Peyer's patch (tissue), 4 donors: ENCODE data around the gene KDM2B. TPM values are rescaled to one million over a fixed set of nuclear protein-coding genes. Genes with fewer than 3 reads are reported as not detected.
A peak's percentile ranks its signal among the peaks of the same experiment; 100 is the strongest.

Experiments
- DNase-seq, 3 donors: peaks; one replicate each; pipeline ENCODE4 v3.0.0-alpha.2; 2017 to 2019
- H3K27ac ChIP-seq, 4 donors: fragments of 200-600 bp; sonication (generic); one replicate each; pipeline ENCODE4 v1.5.1; 2016 to 2019
- H3K27me3 ChIP-seq, 2 donors: fragments of 200-600 bp; sonication (generic); one replicate each; pipeline ENCODE4 v1.5.1; 2019
- H3K36me3 ChIP-seq, 3 donors: fragments of 200-600 bp; sonication (generic); one replicate each; pipeline ENCODE4 v1.5.1; 2016 to 2019
- H3K4me1 ChIP-seq, 4 donors: fragments of 200-600 bp; sonication (generic); one replicate each; pipeline ENCODE4 v1.5.1; 2016 to 2019
- H3K4me3 ChIP-seq, 4 donors: fragments of 200-600 bp; sonication (generic); 1 replicate in 3 of 4; 2 replicates in 1 of 4; pipeline ENCODE4 v1.5.1; 2016 to 2019; ENCODE audit warnings: mild to moderate bottlenecking in 1 of 4
- H3K9me3 ChIP-seq, 4 donors: fragments of 200-600 bp; sonication (generic); one replicate each; pipeline ENCODE4 v1.5.1; 2016 to 2019; ENCODE audit warnings: mild to moderate bottlenecking in 1 of 4
- CTCF ChIP-seq, 6 experiments: fragments of 450-650 bp in 4 of 6; fragments of 200-600 bp in 2 of 6; sonication (generic) in 1 of 6; IDR thresholded peaks; one replicate each; pipeline ENCODE4 v1.5.1; 2017 to 2019; ENCODE audit warnings: antibody characterized with exemption in 6 of 6, mild to moderate bottlenecking in 3 of 6, moderate library complexity in 1 of 6
- POLR2A ChIP-seq, 2 donors: fragments of 450-650 bp; IDR thresholded peaks; one replicate each; pipeline ENCODE4 v1.5.1; 2017; ENCODE audit warnings: antibody characterized with exemption in 2 of 2, mild to moderate bottlenecking in 2 of 2, moderate library complexity in 2 of 2
- total RNA-seq, 4 donors: library from RNA; depleted of rRNA; stranded (reverse); fragments of >200 nt; gene quantifications; one replicate each; pipeline ENCODE4 v1.1.0, GENCODE V29; 2016

KDM2B gene
- total RNA-seq, 4 donors from 2014 or later, result 10.0 to 115 (median 33.7) TPM

GRCh38 chr12:121516437-121517011 is 64.3 kb downstream of the KDM2B start:
- H3K27me3 ChIP-seq, result no peaks in the 10 kb centered on the region
- no peak overlapping the region for H3K27ac ChIP-seq
- no peak for DNase-seq
- no peaks in the 10 kb centered on the region for H3K36me3 ChIP-seq
- TF ChIP-seq CTCF (IDR thresholded peaks at IDR 0.05), result no peak
- no peak for TF ChIP-seq POLR2A (IDR thresholded peaks at IDR 0.05)
- no peaks in the 10 kb centered on the region for H3K4me1 ChIP-seq
- H3K9me3 ChIP-seq, result no peaks in the 10 kb centered on the region
- no peak overlapping the region for H3K4me3 ChIP-seq

- Histone ChIP-seq H3K4me1 (no peaks in the 10 kb centered on the region), H3K27ac (no peak overlapping the region), H3K4me3 (no peak overlapping the region), H3K9me3 (no peaks in the 10 kb centered on the region), H3K27me3 (no peaks in the 10 kb centered on the region), H3K36me3 (no peaks in the 10 kb centered on the region)
- DNase-seq, result no peak
- TF ChIP-seq POLR2A (IDR thresholded peaks at IDR 0.05) (no peak), CTCF (IDR thresholded peaks at IDR 0.05) (no peak)
Observed at GRCh38 chr12:121515615-121516014, 65.2 kb downstream of the KDM2B start.

- TF ChIP-seq CTCF (IDR thresholded peaks at IDR 0.05), result no peak
- no peak for TF ChIP-seq POLR2A (IDR thresholded peaks at IDR 0.05)
- peak in 1 of 3 donors; percentile 51 for DNase-seq
- H3K4me3 ChIP-seq, result no peak overlapping the region
- H3K9me3 ChIP-seq, result no peaks in the 10 kb centered on the region
- H3K4me1 ChIP-seq, result no peaks in the 10 kb centered on the region
- H3K27ac ChIP-seq, result peak overlapping the region in 2 of 4 donors; percentile 60 to 76
- H3K27me3 ChIP-seq, result no peaks in the 10 kb centered on the region
- peaks cover 0 to 5% (median 0%) of the 10 kb centered on the region in 3 donors for H3K36me3 ChIP-seq
Observed at GRCh38 chr12:121514184-121514742, 66.6 kb downstream of the KDM2B start.

- peak in 2 of 3 donors; percentile 75 to 79 for DNase-seq
- Histone ChIP-seq H3K4me1 (no peaks in the 10 kb centered on the region), H3K4me3 (no peak overlapping the region), H3K27ac (peak overlapping the region in 2 of 4 donors; percentile 60 to 76), H3K9me3 (no peaks in the 10 kb centered on the region), H3K36me3 (peaks cover 0 to 8% (median 0%) of the 10 kb centered on the region in 3 donors), H3K27me3 (no peaks in the 10 kb centered on the region)
- no peak for TF ChIP-seq POLR2A (IDR thresholded peaks at IDR 0.05)
Observed at GRCh38 chr12:121513464-121514183, 67.2 kb downstream of the KDM2B start.

GRCh38 chr12:121512561-121512960 is 68.3 kb downstream of the KDM2B start:
- Histone ChIP-seq H3K36me3 (peaks cover 0 to 12% (median 0%) of the 10 kb centered on the region in 3 donors), H3K4me1 (no peaks in the 10 kb centered on the region), H3K27ac (no peak overlapping the region), H3K27me3 (no peaks in the 10 kb centered on the region), H3K4me3 (no peak overlapping the region), H3K9me3 (no peaks in the 10 kb centered on the region)
- no peak for TF ChIP-seq CTCF (IDR thresholded peaks at IDR 0.05)
- no peak for TF ChIP-seq POLR2A (IDR thresholded peaks at IDR 0.05)
- DNase-seq, result no peak

GRCh38 chr12:121511916-121512315 is 68.9 kb downstream of the KDM2B start:
- H3K4me1 ChIP-seq, result no peaks in the 10 kb centered on the region
- no peak overlapping the region for H3K27ac ChIP-seq
- peaks cover 0 to 12% (median 0%) of the 10 kb centered on the region in 3 donors for H3K36me3 ChIP-seq
- H3K9me3 ChIP-seq, result no peaks in the 10 kb centered on the region
- TF ChIP-seq POLR2A (IDR thresholded peaks at IDR 0.05), result no peak
- TF ChIP-seq CTCF (IDR thresholded peaks at IDR 0.05), result no peak
- no peaks in the 10 kb centered on the region for H3K27me3 ChIP-seq
- no peak overlapping the region for H3K4me3 ChIP-seq
- no peak for DNase-seq
